NCI-H2227 (cell line): Measurements from ENCODE around the gene VEGFB.

Experiments used
- DNase-seq: peaks from one replicate; lab custom pipeline; 2025; ENCODE audit not compliant: unreplicated experiment; lab: John Stamatoyannopoulos, UW

VEGFB gene

DNA sequence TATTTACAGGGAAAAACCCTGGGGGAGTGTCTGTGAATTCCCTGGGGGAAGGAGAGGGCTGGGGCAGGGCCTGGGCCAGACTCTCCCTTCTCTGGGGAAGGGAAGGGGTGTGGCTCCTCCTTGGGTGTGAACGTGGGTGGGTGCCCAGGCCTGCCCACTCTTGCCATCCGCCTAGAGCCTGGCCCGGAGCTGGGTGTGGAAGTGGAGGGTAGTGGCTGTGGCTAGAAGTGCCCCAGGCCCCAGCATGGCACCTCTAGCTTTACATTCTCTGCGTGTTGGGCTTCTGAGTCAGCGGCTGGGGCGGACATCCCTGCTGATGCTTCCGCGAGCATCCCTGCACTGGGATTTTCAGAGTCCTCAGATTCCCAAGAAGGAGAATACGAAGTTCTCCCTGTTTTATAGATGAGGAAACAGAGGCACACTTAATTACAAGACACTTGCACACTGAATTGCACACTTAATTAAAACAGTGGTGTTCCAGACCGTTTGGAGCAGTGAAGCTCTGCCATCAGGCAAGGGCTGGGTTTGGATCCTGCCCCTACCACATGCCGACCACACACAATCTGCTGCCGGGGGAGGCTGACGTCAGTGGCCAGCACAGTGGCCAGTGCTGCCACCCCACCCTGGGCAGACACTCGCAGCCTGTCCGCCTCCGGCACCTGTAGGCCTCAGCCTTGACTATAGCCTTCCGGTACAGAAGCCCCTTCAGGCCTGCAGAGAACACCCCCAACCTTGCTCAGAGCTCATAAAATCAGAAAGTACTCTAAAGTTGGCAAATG is 42.5 kb downstream of the VEGFB start:
- no peak for DNase-seq

- DNase-seq, result no peak
Observed at GRCh38 chr11:64278576-64279190, 44.3 kb downstream of the VEGFB start.

DNA sequence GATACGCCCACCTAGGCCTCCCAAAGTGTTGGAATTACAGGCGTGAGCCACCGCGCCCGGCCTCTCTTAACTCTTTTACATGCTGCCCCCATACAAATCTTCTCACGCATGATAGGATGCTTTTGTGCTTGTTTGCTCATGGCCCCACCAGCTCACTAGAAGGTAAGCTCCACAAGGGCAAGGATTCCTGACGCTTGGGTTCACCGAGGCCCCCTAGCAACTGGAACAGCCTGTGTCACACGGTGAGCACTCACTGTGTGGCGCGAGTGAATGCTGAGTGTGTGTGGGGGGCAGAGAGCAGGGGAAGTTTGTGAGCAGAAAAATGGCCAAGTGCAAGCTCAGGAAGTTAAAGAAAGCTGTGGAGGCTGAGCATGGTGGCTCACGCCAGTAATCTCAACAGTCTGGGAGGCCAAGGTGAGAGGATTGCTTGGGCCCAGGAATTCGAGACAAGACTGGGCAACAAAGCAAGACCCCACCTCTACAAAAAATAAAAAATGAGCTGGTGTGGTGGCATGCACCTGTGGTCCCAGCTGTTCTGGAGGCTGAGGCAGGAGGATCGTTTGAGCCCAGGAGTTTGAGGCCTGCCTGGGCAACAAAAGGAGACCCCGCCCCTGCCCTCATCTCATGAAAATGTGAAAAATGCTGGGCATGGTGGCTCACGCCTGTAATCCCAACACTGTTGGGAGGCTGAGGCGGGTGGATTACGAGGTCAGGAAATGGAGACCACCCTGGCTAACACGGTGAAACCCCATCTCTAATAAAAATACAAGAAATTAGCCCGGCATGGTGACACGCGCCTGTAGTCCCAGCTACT is 47.8 kb downstream of the VEGFB start:
- DNase-seq, result no peak

DNA sequence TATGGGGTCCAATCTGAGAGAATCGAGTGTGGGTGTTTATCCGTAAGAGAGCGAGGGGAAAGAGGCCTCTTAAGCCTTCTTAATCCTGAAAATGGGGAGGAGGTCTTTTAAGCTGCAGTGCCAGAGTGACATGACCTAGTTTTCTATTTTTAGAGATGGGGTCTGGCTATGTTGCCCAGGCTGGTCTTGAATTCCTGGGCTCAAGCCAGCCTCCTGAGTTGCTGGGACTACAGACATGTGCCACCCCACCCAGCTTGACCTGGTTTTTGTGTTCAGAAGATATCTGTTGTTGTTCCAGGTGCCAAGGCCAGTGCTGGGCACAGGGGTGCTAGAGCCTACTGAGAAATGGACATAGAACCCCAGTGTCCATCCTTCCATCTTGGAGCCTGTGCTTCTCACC is 48.7 kb downstream of the VEGFB start:
- DNase-seq, result no peak

DNA sequence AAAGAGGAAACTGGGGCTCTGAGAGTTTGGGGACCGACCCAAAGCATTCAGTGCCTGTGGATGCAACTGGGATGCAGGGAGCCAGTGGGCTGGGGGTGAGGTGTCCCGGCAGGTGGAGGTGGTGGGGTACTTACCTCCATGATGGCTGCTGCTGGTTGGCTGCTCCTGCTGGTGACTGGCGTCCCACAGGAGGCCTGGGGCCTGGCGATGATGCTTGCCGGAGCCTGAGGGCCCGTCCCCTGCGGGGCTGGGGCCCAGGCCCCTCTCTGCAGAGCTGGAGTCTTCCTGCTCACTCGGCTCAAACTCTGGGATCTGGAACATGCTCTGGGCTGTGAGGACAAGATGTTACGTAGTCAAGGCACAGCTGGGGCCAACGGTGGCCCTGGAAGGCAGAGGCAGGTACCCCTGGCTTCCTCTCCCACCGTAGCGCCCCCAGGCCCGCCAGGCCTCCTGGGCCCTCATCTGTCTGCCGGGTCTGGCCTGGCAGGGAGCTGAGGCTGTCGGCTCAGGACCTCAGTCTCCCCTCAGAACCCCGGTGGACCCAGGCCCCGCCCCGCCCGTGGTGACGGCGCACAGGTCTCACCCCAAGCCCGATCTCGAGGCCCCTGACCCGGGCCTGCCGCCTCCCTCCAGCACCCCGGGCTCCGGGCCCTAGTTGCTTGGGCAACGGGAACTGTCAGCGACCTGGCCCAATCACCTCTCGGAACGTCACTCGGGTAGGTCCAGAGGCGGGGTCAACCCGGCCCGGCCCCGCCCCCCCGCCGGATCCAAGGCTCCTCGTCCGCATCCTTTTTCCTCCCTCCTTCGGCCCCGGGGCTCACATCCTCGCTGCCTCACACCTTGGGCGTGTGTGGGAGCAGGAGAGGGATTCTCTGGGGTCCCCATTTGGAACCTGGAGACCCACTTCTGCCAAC is 49.9 kb downstream of the VEGFB start, which contains the start of gene BAD:
Gene BAD (minus strand): TSS at position 618 of the 914 bp plus-strand sequence. CDS start 297 bp downstream, at position 321.
- peak; percentile 95 for DNase-seq

- peak; percentile 89 for DNase-seq
Observed at GRCh38 chr11:64284962-64285884, 50.8 kb downstream of the VEGFB start, which contains the start of gene GPR137. GPR137 (plus strand) TSS chr11:64285848; CDS start chr11:64286525, 677 bp downstream.

- no peak for DNase-seq
Observed at GRCh38 chr11:64285885-64286800, 51.8 kb downstream of the VEGFB start.

- DNase-seq, result no peak
Observed at GRCh38 chr11:64286801-64287159, 52.4 kb downstream of the VEGFB start.

GRCh38 chr11:64287676-64288352 is 53.4 kb downstream of the VEGFB start:
- DNase-seq, result no peak

- DNase-seq, result no peak
Observed at GRCh38 chr11:64288353-64288750, 54.0 kb downstream of the VEGFB start.
